Activated CD8-positive, alpha-beta T cell treated with anti-CD3 and anti-CD28 coated beads for 36 hours (primary cell): ENCODE measurements around the gene NUB1. TPM values are rescaled to one million over a fixed set of nuclear protein-coding genes. Genes with fewer than 3 reads are reported as not detected.

Experiments used
- ATAC-seq: fragments of 200-7000 bp; cut with Tn5 transposase; one replicate; pipeline ENCODE4 v1.10.0; 2021; ENCODE audit warnings: mild to moderate bottlenecking, moderate library complexity
- CTCF ChIA-PET: fragments of 350-600 bp; sonication (Branson Sonifier 250); formaldehyde crosslinking; loops from one replicate; lab custom pipeline; 2021; ENCODE audit warnings: antibody characterized with exemption; lab: Charles Lee
- POLR2A ChIA-PET: fragments of 350-600 bp; sonication (Branson Sonifier 250); formaldehyde crosslinking; loops from one replicate; lab custom pipeline; 2021; ENCODE audit warnings: antibody characterized with exemption; lab: Charles Lee
- DNase-seq: peaks from one replicate; pipeline ENCODE4 v3.0.0-alpha.2; 2020
- H3K27ac Mint-ChIP-seq: one replicate; pipeline ENCODE4 v1.8.0; 2021; ENCODE audit warnings: mild to moderate bottlenecking, mixed read lengths
- H3K27me3 Mint-ChIP-seq: one replicate; pipeline ENCODE4 v1.8.0; 2021; ENCODE audit warnings: mixed read lengths
- H3K36me3 Mint-ChIP-seq: one replicate; pipeline ENCODE4 v1.8.0; 2021; ENCODE audit warnings: low read depth, mixed read lengths
- H3K4me1 Mint-ChIP-seq: one replicate; pipeline ENCODE4 v1.8.0; 2021; ENCODE audit warnings: low read depth, mixed read lengths
- H3K4me3 Mint-ChIP-seq: one replicate; pipeline ENCODE4 v1.8.0; 2021; ENCODE audit warnings: mild to moderate bottlenecking, moderate library complexity, mixed read lengths
- H3K9me3 Mint-ChIP-seq: one replicate; pipeline ENCODE4 v1.8.0; 2021; ENCODE audit warnings: mixed read lengths
- intact Hi-C: fragments of 100-400 bp; cut with micrococcal nuclease; formaldehyde crosslinking; loops from one replicate; pipeline ENCODE4 v1.10.0; 2022
- total RNA-seq, 2 experiments: library from RNA; stranded (reverse); gene quantifications; one replicate each; pipeline ENCODE4 v1.2.3, GENCODE V29; 2021
- TF ChIP-seq, protein P1 (sequence below): fragments of 200-600 bp; IDR thresholded peaks from one replicate; pipeline ENCODE4 v1.8.0; 2022; ENCODE audit warnings: antibody characterized with exemption, mild to moderate bottlenecking

The NUB1 gene
- total RNA-seq, 2 experiments from 2014 or later: 41.0 to 42.5 TPM

GRCh38 chr7:151322906-151323305 lies 18.7 kb upstream of the NUB1 start:
- no peaks in the 10 kb centered on the region for H3K27me3 Mint-ChIP-seq

DNA sequence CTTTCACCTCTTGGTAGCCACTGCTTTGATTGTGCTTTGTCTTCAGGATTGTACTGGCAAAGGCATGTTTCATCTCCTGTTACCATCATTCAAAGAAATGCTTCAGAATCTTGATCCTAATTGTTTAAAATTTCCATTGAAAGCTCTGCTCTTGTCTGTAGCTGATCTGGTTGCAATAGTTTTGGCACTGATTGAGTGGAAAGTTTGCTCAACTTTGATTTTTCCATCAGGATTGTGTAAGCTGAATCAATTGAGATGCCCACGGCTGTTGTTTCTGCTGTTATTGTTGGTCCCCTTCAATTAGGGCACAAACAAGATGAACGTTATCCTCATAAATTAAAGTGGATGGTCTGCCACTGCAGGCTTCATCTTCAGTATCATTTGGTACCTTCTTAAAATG lies 14.6 kb upstream of the NUB1 start:
- intact Hi-C loops: no loop called here
- ChIA-PET POLR2A (no interaction called here), CTCF (interaction anchor here (1.1 to 7.1 kb wide), 7 partner anchors 11 to 122 kb away, joined by 3 to 71 read pairs (median 5); no protein-coding TSS in a partner anchor)
- no peaks in the 10 kb centered on the region for H3K36me3 Mint-ChIP-seq
- TF ChIP-seq, protein P1, sequence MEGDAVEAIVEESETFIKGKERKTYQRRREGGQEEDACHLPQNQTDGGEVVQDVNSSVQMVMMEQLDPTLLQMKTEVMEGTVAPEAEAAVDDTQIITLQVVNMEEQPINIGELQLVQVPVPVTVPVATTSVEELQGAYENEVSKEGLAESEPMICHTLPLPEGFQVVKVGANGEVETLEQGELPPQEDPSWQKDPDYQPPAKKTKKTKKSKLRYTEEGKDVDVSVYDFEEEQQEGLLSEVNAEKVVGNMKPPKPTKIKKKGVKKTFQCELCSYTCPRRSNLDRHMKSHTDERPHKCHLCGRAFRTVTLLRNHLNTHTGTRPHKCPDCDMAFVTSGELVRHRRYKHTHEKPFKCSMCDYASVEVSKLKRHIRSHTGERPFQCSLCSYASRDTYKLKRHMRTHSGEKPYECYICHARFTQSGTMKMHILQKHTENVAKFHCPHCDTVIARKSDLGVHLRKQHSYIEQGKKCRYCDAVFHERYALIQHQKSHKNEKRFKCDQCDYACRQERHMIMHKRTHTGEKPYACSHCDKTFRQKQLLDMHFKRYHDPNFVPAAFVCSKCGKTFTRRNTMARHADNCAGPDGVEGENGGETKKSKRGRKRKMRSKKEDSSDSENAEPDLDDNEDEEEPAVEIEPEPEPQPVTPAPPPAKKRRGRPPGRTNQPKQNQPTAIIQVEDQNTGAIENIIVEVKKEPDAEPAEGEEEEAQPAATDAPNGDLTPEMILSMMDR: no peak
- DNase-seq (no peak), ATAC-seq (no peak)
- no peaks in the 10 kb centered on the region for H3K27me3 Mint-ChIP-seq
- no peak overlapping the region for H3K27ac Mint-ChIP-seq
- H3K4me3 Mint-ChIP-seq: no peak overlapping the region
- H3K9me3 Mint-ChIP-seq: peaks cover 2% of the 10 kb centered on the region
- H3K4me1 Mint-ChIP-seq: no peaks in the 10 kb centered on the region

More at GRCh38 chr7:151322906-151323305, 18.7 kb upstream of the NUB1 start:
- Mint-ChIP-seq H3K4me1 (no peaks in the 10 kb centered on the region), H3K4me3 (no peak overlapping the region), H3K9me3 (peaks cover 10% of the 10 kb centered on the region), H3K36me3 (no peaks in the 10 kb centered on the region), H3K27ac (no peak overlapping the region)
- TF ChIP-seq, protein P1: no peak
- POLR2A ChIA-PET: no interaction called here
- no peak for DNase-seq
- intact Hi-C loops: no loop called here
- ATAC-seq: no peak
- CTCF ChIA-PET: interaction anchor here (1.3 to 9.0 kb wide), 3 partner anchors 7 to 29 kb away, joined by 5 to 226 read pairs (median 71); partner anchors contain the start of gene NUB1

DNA sequence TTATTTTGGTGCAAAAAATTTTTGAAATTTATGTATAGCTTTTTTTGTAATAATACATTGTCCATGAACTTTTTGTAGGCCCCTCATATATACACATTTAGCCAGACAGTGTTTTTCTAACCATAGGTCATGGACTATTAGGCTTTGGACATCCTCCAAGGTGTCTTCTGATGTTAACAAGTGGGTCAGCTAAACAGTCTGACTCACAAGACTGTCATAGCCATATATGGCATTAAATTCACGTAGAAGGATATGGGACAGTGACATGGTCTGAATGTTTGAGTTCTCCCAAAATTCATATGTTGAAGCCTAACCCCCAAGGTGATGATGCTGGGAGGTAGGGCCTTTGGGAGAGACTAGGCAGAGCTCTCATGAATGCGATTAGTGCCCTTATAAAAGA lies 14.0 kb upstream of the NUB1 start:
- H3K36me3 Mint-ChIP-seq: no peaks in the 10 kb centered on the region
- H3K27me3 Mint-ChIP-seq: no peaks in the 10 kb centered on the region
- no peak overlapping the region for H3K27ac Mint-ChIP-seq
- H3K4me3 Mint-ChIP-seq: no peak overlapping the region
- DNase-seq (no peak), ATAC-seq (no peak)
- H3K4me1 Mint-ChIP-seq: no peaks in the 10 kb centered on the region
- TF ChIP-seq, protein P1: no peak
- ChIA-PET POLR2A (interaction anchor here (0.9 kb wide), 1 partner anchor 13 kb away, joined by 3 read pairs; the partner anchor contains the start of gene NUB1), CTCF (interaction anchor here (1.0 to 7.1 kb wide), 9 partner anchors 12 to 121 kb away, joined by 3 to 71 read pairs (median 5); no protein-coding TSS in a partner anchor)
- peaks cover 2% of the 10 kb centered on the region for H3K9me3 Mint-ChIP-seq
- intact Hi-C loops: no loop called here

- TF ChIP-seq, protein P1: no peak
- CTCF ChIA-PET: interaction anchor here (2.0 kb wide), 1 partner anchor 14 kb away, joined by 12 read pairs; no protein-coding TSS in a partner anchor
- peaks cover 2% of the 10 kb centered on the region for H3K9me3 Mint-ChIP-seq
- H3K4me3 Mint-ChIP-seq: no peak overlapping the region
- peaks cover 6% of the 10 kb centered on the region for H3K4me1 Mint-ChIP-seq
- no peak overlapping the region for H3K27ac Mint-ChIP-seq
- POLR2A ChIA-PET: interaction anchor here (0.7 kb wide), 1 partner anchor 926 kb away, joined by 3 read pairs; no protein-coding TSS in a partner anchor
- DNase-seq (no peak), ATAC-seq (no peak)
- no peaks in the 10 kb centered on the region for H3K36me3 Mint-ChIP-seq
- intact Hi-C loops: no loop called here
- no peaks in the 10 kb centered on the region for H3K27me3 Mint-ChIP-seq
These were observed 11.4 kb upstream of the NUB1 start for GRCh38 chr7:151330181-151330580.

- ATAC-seq: no peak
- no peak for DNase-seq
- no peak overlapping the region for H3K27ac Mint-ChIP-seq
- CTCF ChIA-PET: interaction anchor here (1.1 to 2.0 kb wide), 3 partner anchors 15 to 38 kb away, joined by 3 to 12 read pairs (median 4); no protein-coding TSS in a partner anchor
- POLR2A ChIA-PET: no interaction called here
- H3K36me3 Mint-ChIP-seq: no peaks in the 10 kb centered on the region
- H3K4me1 Mint-ChIP-seq: peaks cover 10% of the 10 kb centered on the region
- TF ChIP-seq, protein P1: no peak
- H3K27me3 Mint-ChIP-seq: no peaks in the 10 kb centered on the region
- no peak overlapping the region for H3K4me3 Mint-ChIP-seq
- H3K9me3 Mint-ChIP-seq: peaks cover 2% of the 10 kb centered on the region
- intact Hi-C loops: no loop called here
These were observed 11.0 kb upstream of the NUB1 start for GRCh38 chr7:151330661-151331060.
